Stimulated activated effector memory CD8-positive, alpha-beta T cell treated with anti-CD3 and anti-CD28 coated beads, Interleukin-12 subunit alpha, Interleukin-12 subunit beta, amount 100 ng/mL, for 72 hours (primary cell): Measurements from ENCODE around the gene TOM1.
"Not testable (repeated sequence)": the region's sequence is repeated elsewhere in the genome, so short reads cannot be mapped to it uniquely, and the experiment has no call there.

Experiments used
- ATAC-seq: fragments of 150-1000 bp; cut with Tn5 transposase; 2 replicates; pipeline ENCODE4 v1.10.0; 2021
- DNase-seq, 2 donors: peaks; one replicate each; pipeline ENCODE4 v3.0.0; 2021 to 2022; ENCODE audit warnings: low spot score in 2 of 2
- H3K27ac Mint-ChIP-seq: one replicate; pipeline ENCODE4 v1.8.0; 2022; ENCODE audit warnings: mild to moderate bottlenecking, mixed read lengths
- H3K36me3 Mint-ChIP-seq: one replicate; pipeline ENCODE4 v1.8.0; 2022; ENCODE audit warnings: mild to moderate bottlenecking, mixed read lengths
- H3K4me1 Mint-ChIP-seq: one replicate; pipeline ENCODE4 v1.8.0; 2022; ENCODE audit warnings: mixed read lengths
- H3K4me3 Mint-ChIP-seq: one replicate; pipeline ENCODE4 v1.8.0; 2022; ENCODE audit warnings: mild to moderate bottlenecking, mixed read lengths
- H3K9me3 Mint-ChIP-seq: one replicate; pipeline ENCODE4 v1.8.0; 2022; ENCODE audit warnings: mixed read lengths

TOM1 gene

DNA sequence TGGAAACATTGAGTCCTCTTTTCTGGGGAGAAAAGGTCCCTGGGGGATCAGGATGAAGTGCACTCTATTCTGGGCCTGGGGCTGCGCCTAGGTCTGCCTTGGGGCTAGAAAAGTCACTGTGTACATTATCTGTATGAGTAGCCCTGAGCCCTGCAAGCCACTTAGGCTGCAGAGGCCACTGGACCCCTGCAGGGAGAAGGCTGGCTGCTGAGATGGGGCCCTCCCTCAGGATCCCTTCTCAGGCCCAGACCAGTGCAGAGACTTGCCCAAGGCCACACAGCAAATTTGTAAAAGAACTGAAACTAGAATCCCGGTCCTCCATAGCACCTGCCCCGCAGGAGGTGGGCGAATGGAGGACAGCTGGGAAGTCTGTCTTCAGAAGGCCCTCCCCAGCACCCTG is 54.4 kb downstream of the TOM1 start:
- Mint-ChIP-seq H3K36me3 (peaks cover 8% of the 10 kb centered on the region), H3K9me3 (no peaks in the 10 kb centered on the region), H3K4me1 (peaks cover 36% of the 10 kb centered on the region), H3K4me3 (no peak overlapping the region), H3K27ac (no peak overlapping the region)
- no peak for DNase-seq
- no peak for ATAC-seq

DNA sequence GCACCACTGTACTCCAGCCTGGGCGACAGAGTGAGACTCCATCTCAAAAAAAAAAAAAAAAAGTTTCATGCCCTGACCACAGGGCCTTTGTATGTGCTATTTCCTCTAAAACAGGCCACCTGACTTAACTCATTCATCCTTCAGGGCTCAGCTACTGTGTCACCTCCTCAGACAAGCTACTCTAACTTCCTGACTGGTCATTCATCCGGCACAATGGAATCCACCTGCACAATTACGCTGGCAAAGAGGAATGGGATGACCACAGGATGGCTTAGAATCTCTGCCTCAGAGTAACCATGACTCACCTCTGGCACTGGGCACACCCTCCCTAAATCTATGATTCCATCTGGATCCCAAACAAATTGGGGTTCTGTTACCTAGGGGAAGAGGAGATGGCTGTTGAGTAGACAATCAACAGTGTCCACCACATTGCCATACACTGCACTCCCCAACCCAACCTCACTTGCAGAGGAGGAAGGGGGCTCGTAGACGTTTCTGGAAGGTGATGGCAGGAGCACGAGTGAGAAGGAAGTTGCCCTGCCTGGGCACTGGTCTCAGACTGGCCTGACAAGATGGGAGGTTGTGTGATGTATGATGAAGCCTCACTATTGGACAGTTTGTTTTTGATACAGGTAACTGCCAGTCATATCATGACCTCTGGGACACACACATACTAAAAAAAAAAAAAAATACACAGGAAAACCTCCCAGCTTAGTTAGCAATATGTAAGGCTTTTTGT is 58.4 kb downstream of the TOM1 start:
- Mint-ChIP-seq H3K4me1 (peaks cover 4% of the 10 kb centered on the region), H3K27ac (no peak overlapping the region)

DNA sequence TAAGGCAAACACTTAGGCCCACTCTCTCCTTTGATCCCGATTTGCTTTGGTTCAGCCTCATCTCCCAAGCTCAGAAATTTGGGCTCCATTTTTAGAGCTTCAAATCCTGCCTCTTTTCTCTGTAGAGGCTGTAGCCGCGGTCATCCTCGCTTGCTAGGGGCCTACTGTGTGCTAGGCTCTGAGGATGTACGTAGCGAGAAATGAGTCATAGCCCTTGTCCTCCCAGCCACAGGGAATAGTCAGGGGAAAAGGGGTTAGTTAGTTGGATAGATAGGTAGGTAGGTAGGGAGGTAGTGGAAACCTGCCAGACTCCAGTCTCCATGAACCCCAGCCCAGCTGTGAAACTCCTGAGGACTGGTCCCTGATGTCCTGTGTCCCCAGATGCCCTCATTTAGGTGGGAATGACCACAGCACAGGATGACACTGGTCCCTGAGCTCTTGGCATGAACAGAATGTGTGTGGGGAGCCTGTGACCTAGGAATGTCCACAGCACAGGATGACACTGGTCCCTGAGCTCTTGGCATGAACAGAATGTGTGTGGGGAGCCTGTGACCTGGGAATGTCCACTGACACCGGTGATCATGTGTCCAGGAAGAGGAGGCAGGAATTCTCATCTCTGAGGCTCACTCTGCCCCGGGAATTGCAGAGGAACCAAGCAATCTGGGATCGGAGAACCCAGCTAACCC is 59.8 kb downstream of the TOM1 start:
- DNase-seq (no peak), ATAC-seq (no peak)
- Mint-ChIP-seq H3K4me1 (no peaks in the 10 kb centered on the region), H3K4me3 (no peak overlapping the region), H3K27ac (no peak overlapping the region), H3K36me3 (no peaks in the 10 kb centered on the region), H3K9me3 (no peaks in the 10 kb centered on the region)

More for the DNA sequence above, 58.4 kb downstream of the TOM1 start:
- H3K36me3 Mint-ChIP-seq, result no peaks in the 10 kb centered on the region
- no peaks in the 10 kb centered on the region for H3K9me3 Mint-ChIP-seq
- no peak for ATAC-seq
- DNase-seq, result no peak
- no peak overlapping the region for H3K4me3 Mint-ChIP-seq

DNA sequence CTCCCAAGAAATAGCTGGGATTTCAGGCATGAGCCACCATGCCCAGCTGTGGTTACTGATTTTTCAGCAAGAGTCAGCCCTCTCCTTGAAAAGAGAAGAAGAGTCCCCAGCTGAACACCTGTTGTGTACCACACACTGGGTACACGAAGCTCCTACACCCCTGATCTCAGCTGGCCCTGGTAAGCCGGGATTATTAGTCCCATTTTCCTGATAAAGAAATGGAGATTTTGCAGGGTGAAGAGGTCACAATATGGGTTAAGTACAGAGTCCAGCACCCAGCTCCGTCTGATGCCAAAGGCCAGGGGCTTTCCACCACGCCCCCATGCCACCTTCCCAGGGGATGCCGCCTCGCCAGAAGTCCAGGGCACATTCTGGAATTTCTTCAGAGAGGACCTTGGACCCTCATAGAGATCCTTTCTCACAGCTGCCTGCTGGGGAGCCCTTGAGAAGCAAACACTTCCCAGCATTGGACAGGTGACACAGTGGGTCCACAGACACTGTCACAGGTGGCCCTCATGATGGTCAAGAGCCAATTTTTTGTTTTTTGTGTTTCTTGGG is 61.4 kb downstream of the TOM1 start:
- no peak overlapping the region for H3K4me3 Mint-ChIP-seq
- no peaks in the 10 kb centered on the region for H3K9me3 Mint-ChIP-seq
- H3K27ac Mint-ChIP-seq, result no peak overlapping the region
- DNase-seq (no peak), ATAC-seq (no peak)
- H3K36me3 Mint-ChIP-seq, result no peaks in the 10 kb centered on the region
- no peaks in the 10 kb centered on the region for H3K4me1 Mint-ChIP-seq

DNA sequence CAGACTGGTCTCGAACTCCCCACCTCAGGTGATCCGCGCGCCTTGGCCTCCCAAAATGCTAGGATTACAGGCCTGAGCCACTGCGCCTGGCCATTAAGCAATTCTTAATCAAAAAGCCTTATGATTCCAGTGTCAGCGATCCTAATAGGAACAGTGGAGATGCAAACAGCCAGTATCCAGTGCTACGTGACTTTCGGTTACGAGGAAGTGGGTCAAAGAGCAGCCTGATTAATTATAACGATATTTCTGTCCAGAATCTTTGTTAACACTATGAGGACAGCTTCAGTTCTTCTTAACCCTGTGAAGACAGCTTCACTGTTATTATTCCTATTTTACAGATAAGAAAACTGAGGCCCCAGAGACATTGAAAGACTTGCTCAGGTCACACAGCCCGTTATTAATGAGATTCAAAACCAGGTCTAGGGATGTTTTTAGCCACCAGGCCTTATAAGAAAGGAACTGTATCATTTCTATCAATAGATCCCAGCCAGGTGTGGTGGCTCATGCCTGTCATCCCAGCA is 63.9 kb downstream of the TOM1 start:
- DNase-seq (no peak), ATAC-seq (no peak)
- Mint-ChIP-seq H3K4me1 (no peaks in the 10 kb centered on the region), H3K27ac (no peak overlapping the region), H3K9me3 (no peaks in the 10 kb centered on the region), H3K4me3 (no peak overlapping the region), H3K36me3 (no peaks in the 10 kb centered on the region)

DNA sequence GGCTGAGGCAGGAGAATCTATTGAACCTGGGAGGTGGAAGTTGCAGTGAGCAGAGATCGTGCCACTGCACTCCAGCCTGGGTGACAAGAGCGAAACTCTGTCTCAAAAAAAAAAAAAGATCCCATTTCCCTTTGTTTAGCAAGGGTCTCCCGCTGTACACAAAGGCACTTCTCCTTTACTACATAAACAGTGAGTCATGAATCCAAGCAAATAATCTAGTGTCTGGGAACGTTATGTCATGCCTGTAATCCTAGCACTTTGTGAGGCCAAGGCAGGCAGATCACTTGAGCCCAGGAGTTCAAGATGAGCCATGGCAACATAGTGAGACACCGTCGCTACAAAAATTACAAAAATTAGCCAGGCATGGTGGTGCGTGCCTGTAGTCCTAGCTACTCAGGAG is 64.5 kb downstream of the TOM1 start:
- not testable (repeated sequence) for H3K36me3 Mint-ChIP-seq, H3K4me1 Mint-ChIP-seq, H3K27ac Mint-ChIP-seq, DNase-seq, H3K9me3 Mint-ChIP-seq, H3K4me3 Mint-ChIP-seq, ATAC-seq

DNA sequence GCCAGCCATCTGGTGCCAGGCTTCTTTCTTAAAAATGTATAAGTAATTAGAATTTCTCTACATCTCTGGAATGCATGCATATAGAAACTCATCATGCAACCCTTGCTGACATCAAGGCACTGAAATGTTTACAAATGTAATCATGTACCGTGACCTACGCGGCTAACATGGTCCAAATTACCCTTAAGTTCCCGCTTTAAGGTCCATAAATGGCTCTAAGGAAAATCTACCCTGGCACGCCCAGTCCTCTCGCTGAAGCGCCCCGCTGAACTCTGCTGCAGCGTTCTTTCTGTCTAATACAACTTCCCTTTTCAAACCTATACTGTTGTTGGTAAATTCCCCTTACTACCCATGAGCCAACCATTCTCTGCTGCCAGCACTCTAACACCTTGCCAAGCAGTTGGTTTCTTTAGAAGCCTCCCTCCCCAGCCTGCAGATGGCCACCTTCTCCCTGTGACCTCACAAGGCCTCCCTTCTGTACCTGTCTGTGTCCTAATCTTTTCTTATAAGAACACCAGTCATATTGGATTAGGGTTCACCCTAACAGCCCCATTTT is 67.7 kb downstream of the TOM1 start:
- ATAC-seq, result no peak
- peaks cover 8% of the 10 kb centered on the region for H3K4me1 Mint-ChIP-seq
- H3K4me3 Mint-ChIP-seq, result no peak overlapping the region
- DNase-seq, result no peak
- H3K27ac Mint-ChIP-seq, result no peak overlapping the region
- H3K9me3 Mint-ChIP-seq, result no peaks in the 10 kb centered on the region
- H3K36me3 Mint-ChIP-seq, result peaks cover 16% of the 10 kb centered on the region

DNA sequence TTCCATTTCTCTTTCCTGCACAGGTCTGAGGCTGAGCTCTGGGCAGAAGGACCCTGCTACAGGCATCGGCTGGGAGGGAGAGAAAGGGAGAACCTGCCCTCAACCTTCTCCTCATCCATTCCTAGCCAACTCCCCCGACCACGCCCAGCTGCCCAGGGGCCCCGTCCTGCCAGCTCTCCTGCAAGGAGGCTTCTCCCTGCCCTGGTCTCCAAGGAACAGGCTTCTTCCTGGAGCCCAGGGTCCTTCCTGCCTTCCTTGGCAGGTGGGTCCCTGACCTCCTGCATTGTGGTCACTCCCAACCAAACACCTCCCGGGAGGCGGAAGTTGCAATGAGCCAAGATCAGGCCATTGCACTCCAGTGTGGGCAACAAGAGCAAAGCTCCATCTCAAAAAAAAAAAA is 68.7 kb downstream of the TOM1 start:
- Mint-ChIP-seq H3K36me3 (peaks cover 16% of the 10 kb centered on the region), H3K27ac (no peak overlapping the region), H3K9me3 (no peaks in the 10 kb centered on the region), H3K4me1 (peaks cover 8% of the 10 kb centered on the region), H3K4me3 (no peak overlapping the region)
- ATAC-seq, result no peak
- DNase-seq, result no peak

DNA sequence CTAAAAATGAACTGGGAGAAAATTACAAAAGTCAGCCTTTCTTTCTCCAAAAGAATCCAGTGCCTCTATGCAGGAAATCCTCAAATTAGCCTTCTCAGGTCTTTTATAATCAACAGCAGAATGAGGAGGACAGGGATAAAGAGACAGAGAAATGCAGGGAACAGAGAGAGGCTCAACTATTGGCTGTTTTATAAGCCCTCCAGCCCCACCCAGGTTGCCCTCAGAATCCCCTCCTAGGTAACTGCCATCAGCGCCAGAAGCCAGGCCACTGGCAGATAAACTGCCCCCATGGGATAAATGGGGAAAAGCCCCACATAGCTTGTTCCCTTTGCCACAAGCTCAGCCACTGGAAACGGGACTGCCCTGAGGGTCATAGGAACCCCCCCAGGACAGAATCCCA is 70.3 kb downstream of the TOM1 start:
- Mint-ChIP-seq H3K4me1 (peaks cover 8% of the 10 kb centered on the region), H3K9me3 (no peaks in the 10 kb centered on the region), H3K27ac (no peak overlapping the region), H3K36me3 (peaks cover 16% of the 10 kb centered on the region), H3K4me3 (no peak overlapping the region)
- no peak for ATAC-seq
- DNase-seq, result no peak

DNA sequence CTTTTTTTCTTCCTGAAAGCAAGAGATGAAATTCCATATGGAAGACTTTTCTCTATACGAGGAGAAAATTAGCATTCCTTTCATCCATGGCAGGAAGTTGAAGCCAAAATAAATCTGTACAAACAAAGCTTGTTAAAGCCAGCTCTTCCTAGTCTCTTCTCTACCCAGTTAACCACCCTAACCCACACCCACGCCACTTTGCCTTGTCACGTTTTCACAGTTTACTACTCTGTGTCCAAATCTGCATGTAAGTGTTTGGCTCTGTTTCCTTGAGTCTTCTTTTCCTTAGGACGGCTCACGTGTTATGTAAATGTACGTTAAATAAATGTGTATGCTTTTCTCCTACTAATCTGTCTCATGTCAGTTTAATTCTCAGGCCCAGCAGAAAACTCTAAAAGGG is 74.1 kb downstream of the TOM1 start:
- Mint-ChIP-seq H3K36me3 (peaks cover 16% of the 10 kb centered on the region), H3K27ac (no peak overlapping the region), H3K4me3 (no peak overlapping the region), H3K4me1 (peaks cover 23% of the 10 kb centered on the region), H3K9me3 (no peaks in the 10 kb centered on the region)
- ATAC-seq (no peak), DNase-seq (no peak)

DNA sequence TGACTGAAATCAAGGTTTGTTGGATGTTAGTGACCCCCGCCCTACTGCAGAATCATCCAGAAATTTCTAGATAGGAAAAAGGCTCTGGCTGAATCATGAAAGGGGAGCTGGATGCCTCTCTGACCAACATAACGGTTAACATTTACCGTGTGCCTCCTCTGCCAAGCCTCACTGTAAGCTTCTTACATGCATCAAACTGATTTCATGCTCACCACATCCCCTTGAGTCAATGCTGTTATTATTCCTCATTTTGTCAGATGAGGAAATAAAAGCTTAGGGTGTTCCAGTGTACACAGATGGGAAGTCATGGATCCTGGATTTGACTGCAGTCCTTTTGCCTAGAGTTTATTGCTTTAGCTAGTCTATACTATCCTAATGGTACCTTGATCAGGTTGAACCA is 75.3 kb downstream of the TOM1 start:
- H3K36me3 Mint-ChIP-seq, result peaks cover 16% of the 10 kb centered on the region
- H3K4me3 Mint-ChIP-seq, result no peak overlapping the region
- no peak overlapping the region for H3K27ac Mint-ChIP-seq
- ATAC-seq, result no peak
- H3K4me1 Mint-ChIP-seq, result peaks cover 24% of the 10 kb centered on the region
- no peak for DNase-seq
- no peaks in the 10 kb centered on the region for H3K9me3 Mint-ChIP-seq

DNA sequence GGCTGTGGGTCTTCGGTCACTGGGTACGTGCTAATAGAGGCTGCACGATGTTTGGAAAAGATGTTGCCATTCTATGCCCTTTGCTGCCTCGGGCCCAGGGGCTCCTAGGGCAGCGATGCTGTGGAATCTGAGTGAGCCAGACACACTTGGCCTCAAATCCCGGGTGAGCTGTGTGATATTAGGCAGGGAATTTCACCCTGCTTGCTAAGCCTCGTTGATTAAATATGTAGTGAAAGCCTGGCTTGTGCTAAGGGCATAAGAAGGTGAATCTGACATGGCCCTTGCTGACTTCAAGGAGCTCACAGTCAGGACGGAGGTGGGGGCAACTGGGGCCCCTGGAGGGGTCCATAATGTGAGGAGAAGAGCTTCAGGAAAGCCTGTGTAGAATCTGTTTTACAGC is 75.8 kb downstream of the TOM1 start:
- Mint-ChIP-seq H3K4me1 (peaks cover 29% of the 10 kb centered on the region), H3K27ac (peak overlapping the region; percentile 45), H3K4me3 (no peak overlapping the region), H3K36me3 (peaks cover 14% of the 10 kb centered on the region), H3K9me3 (no peaks in the 10 kb centered on the region)
- ATAC-seq, result no peak
- DNase-seq, result no peak

DNA sequence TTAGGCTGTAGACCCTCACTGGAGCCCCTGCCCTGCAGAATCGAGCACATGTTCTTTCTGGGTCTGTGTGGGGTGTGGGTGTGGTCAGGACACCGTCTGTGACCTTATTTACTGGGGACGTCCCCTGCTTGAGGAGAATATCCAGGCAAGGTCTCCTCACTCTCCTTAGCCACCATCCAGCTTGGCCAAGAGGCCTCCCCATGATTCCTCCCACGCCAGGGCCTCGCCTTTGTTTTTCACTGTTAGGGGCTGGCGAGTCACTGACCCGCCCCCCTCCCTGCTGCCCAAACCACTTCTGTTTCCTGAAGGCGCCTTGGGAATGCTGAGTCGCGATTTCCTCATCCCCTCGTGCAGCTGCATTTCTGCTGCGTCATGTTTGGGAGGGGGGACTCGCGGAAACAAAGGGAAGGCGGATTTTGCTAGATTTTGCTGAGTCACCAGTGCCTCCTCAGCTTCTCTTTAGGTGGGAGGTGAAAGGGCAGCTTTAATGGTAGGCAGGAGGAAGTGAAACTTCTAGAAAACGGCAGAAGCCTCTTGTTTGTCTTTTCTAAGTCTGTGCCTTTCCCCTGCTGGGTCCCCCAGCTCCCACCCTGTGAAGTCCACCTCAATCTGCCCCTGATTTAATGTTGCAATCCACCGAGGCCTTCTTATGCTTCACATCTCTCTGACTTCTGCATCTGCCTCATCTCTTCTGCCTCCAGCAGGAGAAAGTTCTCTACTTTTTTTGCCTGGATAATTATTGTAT is 77.2 kb downstream of the TOM1 start:
- H3K36me3 Mint-ChIP-seq, result peaks cover 6% of the 10 kb centered on the region
- no peak for DNase-seq
- no peak for ATAC-seq

DNA sequence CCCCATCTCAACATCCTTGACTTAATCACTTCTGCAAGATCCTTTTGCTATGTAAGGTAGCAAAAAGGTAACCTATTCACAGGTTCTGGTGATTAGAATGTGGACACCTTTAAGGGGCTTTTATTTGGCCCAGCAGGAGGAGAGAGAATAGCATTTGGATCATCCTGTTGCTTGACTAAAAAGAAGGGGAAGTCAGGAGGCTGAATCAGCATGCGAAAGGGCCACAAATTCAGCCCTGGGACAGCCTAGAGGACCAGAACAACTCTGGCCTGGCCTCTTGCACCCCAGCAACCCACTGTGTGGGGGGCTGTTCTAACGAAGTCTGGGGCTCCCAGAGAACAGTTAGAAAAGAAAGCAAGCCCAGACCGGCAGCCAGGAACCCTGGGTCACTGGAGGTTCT is 78.0 kb downstream of the TOM1 start:
- no peak for DNase-seq
- Mint-ChIP-seq H3K4me1 (peaks cover 31% of the 10 kb centered on the region), H3K9me3 (no peaks in the 10 kb centered on the region), H3K36me3 (no peaks in the 10 kb centered on the region), H3K27ac (peak overlapping the region; percentile 86), H3K4me3 (peak overlapping the region; percentile 27)
- no peak for ATAC-seq

More for the DNA sequence above, 77.2 kb downstream of the TOM1 start:
- Mint-ChIP-seq H3K9me3 (no peaks in the 10 kb centered on the region), H3K27ac (peak overlapping the region; percentile 86), H3K4me1 (peaks cover 36% of the 10 kb centered on the region), H3K4me3 (peak overlapping the region; percentile 27)

DNA sequence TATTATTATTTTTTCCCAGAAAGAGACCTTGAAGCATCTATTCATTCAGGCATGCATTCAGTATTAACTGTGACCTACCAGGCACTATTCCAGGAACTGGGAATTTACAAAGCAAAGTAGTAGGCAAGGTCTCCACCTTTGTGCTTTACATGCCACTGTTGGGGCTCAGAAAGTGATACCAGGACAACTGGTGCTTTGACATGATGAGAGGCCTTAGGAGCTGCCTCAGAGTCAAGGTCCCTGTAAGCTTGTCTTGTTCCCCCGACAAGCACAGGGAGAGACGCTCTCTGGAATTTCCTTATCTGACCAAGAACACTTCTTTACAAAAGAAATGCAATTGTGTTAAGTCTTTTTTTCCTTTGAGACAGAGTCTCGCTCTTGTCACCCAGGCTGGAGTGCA is 78.9 kb downstream of the TOM1 start:
- H3K9me3 Mint-ChIP-seq, result no peaks in the 10 kb centered on the region
- no peak for DNase-seq
- H3K4me3 Mint-ChIP-seq, result no peak overlapping the region
- ATAC-seq, result no peak
- H3K36me3 Mint-ChIP-seq, result no peaks in the 10 kb centered on the region
- peak overlapping the region; percentile 86 for H3K27ac Mint-ChIP-seq
- peaks cover 31% of the 10 kb centered on the region for H3K4me1 Mint-ChIP-seq
